HUES6 (cell line): ENCODE measurements around the gene ST7.

Experiments
- H3K27ac ChIP-seq: 2 replicates; pipeline ENCODE4 v1.7.0; 2013; ENCODE audit warnings: low read depth, mild to moderate bottlenecking, low read length, inconsistent platforms
- H3K27me3 ChIP-seq: 2 replicates; pipeline ENCODE4 v1.6.1; 2013; ENCODE audit warnings: low read length; ENCODE audit not compliant: control insufficient read depth, insufficient read depth
- H3K36me3 ChIP-seq: 2 replicates; pipeline ENCODE4 v1.6.1; 2013; ENCODE audit warnings: low read length; ENCODE audit not compliant: control insufficient read depth, insufficient read depth
- H3K4me1 ChIP-seq: 2 replicates; pipeline ENCODE4 v1.6.1; 2013; ENCODE audit warnings: low read length; ENCODE audit not compliant: control insufficient read depth, insufficient read depth
- H3K4me3 ChIP-seq: 2 replicates; pipeline ENCODE4 v1.5.1; 2013; ENCODE audit warnings: low read depth, low read length
- H3K9ac ChIP-seq: one replicate; pipeline ENCODE4 v1.6.1; 2013; ENCODE audit warnings: mild to moderate bottlenecking, low read length
- H3K9me3 ChIP-seq: 2 replicates; pipeline ENCODE4 v1.6.1; 2013; ENCODE audit warnings: low read depth, low read length; ENCODE audit not compliant: control insufficient read depth, insufficient read depth

ST7 gene

GRCh38 chr7:117192108-117192507 lies 238.8 kb downstream of the ST7 start:
- H3K9me3 ChIP-seq, result no peaks in the 10 kb centered on the region
- no peak overlapping the region for H3K4me3 ChIP-seq
- no peak overlapping the region for H3K9ac ChIP-seq
- no peaks in the 10 kb centered on the region for H3K36me3 ChIP-seq
- no peak overlapping the region for H3K27ac ChIP-seq
- H3K27me3 ChIP-seq, result no peaks in the 10 kb centered on the region
- no peaks in the 10 kb centered on the region for H3K4me1 ChIP-seq

- H3K27ac ChIP-seq, result no peak overlapping the region
- H3K9ac ChIP-seq, result no peak overlapping the region
- no peak overlapping the region for H3K4me3 ChIP-seq
- H3K9me3 ChIP-seq, result no peaks in the 10 kb centered on the region
- no peaks in the 10 kb centered on the region for H3K4me1 ChIP-seq
- no peaks in the 10 kb centered on the region for H3K27me3 ChIP-seq
- H3K36me3 ChIP-seq, result no peaks in the 10 kb centered on the region
Observed at GRCh38 chr7:117193564-117193963, 240.3 kb downstream of the ST7 start.

- no peaks in the 10 kb centered on the region for H3K4me1 ChIP-seq
- no peaks in the 10 kb centered on the region for H3K36me3 ChIP-seq
- no peak overlapping the region for H3K27ac ChIP-seq
- H3K9ac ChIP-seq, result no peak overlapping the region
- no peaks in the 10 kb centered on the region for H3K27me3 ChIP-seq
- H3K9me3 ChIP-seq, result no peaks in the 10 kb centered on the region
- H3K4me3 ChIP-seq, result no peak overlapping the region
Observed at GRCh38 chr7:117194445-117194844, 241.1 kb downstream of the ST7 start.

- no peak overlapping the region for H3K9ac ChIP-seq
- 0 out of 2 replicates have a peak, but pooled peaks cover 2% of the 10 kb centered on the region for H3K4me1 ChIP-seq
- H3K4me3 ChIP-seq, result no peak overlapping the region
- no peak overlapping the region for H3K27ac ChIP-seq
- H3K36me3 ChIP-seq, result no peaks in the 10 kb centered on the region
- no peaks in the 10 kb centered on the region for H3K27me3 ChIP-seq
- H3K9me3 ChIP-seq, result no peaks in the 10 kb centered on the region
Observed at GRCh38 chr7:117195361-117196029, 242.2 kb downstream of the ST7 start.

GRCh38 chr7:117200132-117200531 lies 246.8 kb downstream of the ST7 start:
- Histone ChIP-seq H3K27ac (no peak overlapping the region), H3K9me3 (no peaks in the 10 kb centered on the region), H3K27me3 (no peaks in the 10 kb centered on the region), H3K36me3 (no peaks in the 10 kb centered on the region), H3K9ac (no peak overlapping the region), H3K4me1 (0 out of 2 replicates have a peak, but pooled peaks cover 3% of the 10 kb centered on the region), H3K4me3 (no peak overlapping the region)

- Histone ChIP-seq H3K27me3 (no peaks in the 10 kb centered on the region), H3K4me1 (0 out of 2 replicates have a peak, but pooled peaks cover 3% of the 10 kb centered on the region), H3K9me3 (no peaks in the 10 kb centered on the region), H3K36me3 (no peaks in the 10 kb centered on the region), H3K9ac (no peak overlapping the region), H3K27ac (no peak overlapping the region), H3K4me3 (no peak overlapping the region)
Observed at GRCh38 chr7:117200786-117201458, 247.6 kb downstream of the ST7 start.

GRCh38 chr7:117202511-117202910 lies 249.2 kb downstream of the ST7 start:
- 0 out of 2 replicates have a peak, but pooled peaks cover 3% of the 10 kb centered on the region for H3K4me1 ChIP-seq
- H3K4me3 ChIP-seq, result no peak overlapping the region
- no peaks in the 10 kb centered on the region for H3K36me3 ChIP-seq
- H3K9me3 ChIP-seq, result no peaks in the 10 kb centered on the region
- no peaks in the 10 kb centered on the region for H3K27me3 ChIP-seq
- no peak overlapping the region for H3K27ac ChIP-seq
- H3K9ac ChIP-seq, result no peak overlapping the region

GRCh38 chr7:117203205-117203604 lies 249.9 kb downstream of the ST7 start:
- Histone ChIP-seq H3K4me3 (no peak overlapping the region), H3K9me3 (no peaks in the 10 kb centered on the region), H3K36me3 (no peaks in the 10 kb centered on the region), H3K27me3 (no peaks in the 10 kb centered on the region), H3K27ac (no peak overlapping the region), H3K9ac (no peak overlapping the region), H3K4me1 (0 out of 2 replicates have a peak, but pooled peaks cover 3% of the 10 kb centered on the region)

GRCh38 chr7:117205873-117206272 lies 252.6 kb downstream of the ST7 start:
- no peaks in the 10 kb centered on the region for H3K4me1 ChIP-seq
- H3K9me3 ChIP-seq, result no peaks in the 10 kb centered on the region

GRCh38 chr7:117208257-117208656 lies 255.0 kb downstream of the ST7 start:
- Histone ChIP-seq H3K4me3 (no peak overlapping the region), H3K4me1 (no peaks in the 10 kb centered on the region), H3K27ac (no peak overlapping the region), H3K9me3 (no peaks in the 10 kb centered on the region), H3K27me3 (no peaks in the 10 kb centered on the region), H3K9ac (no peak overlapping the region), H3K36me3 (peaks cover 3% of the 10 kb centered on the region; the same call in 1 of the 2 replicates)

More at GRCh38 chr7:117205873-117206272, 252.6 kb downstream of the ST7 start:
- no peak overlapping the region for H3K27ac ChIP-seq
- H3K9ac ChIP-seq, result no peak overlapping the region
- H3K27me3 ChIP-seq, result no peaks in the 10 kb centered on the region
- H3K36me3 ChIP-seq, result peaks cover 3% of the 10 kb centered on the region; the same call in 1 of the 2 replicates
- no peak overlapping the region for H3K4me3 ChIP-seq

GRCh38 chr7:117210397-117210796 lies 257.1 kb downstream of the ST7 start:
- Histone ChIP-seq H3K27me3 (no peaks in the 10 kb centered on the region), H3K36me3 (peaks cover 3% of the 10 kb centered on the region; the same call in 1 of the 2 replicates), H3K4me3 (no peak overlapping the region), H3K4me1 (no peaks in the 10 kb centered on the region), H3K27ac (no peak overlapping the region), H3K9me3 (no peaks in the 10 kb centered on the region), H3K9ac (no peak overlapping the region)
